CD4-positive, alpha-beta T cell (primary cell): ENCODE results near the gene NKAIN2. TPM values are rescaled to one million over a fixed set of nuclear protein-coding genes. Genes with fewer than 3 reads are reported as not detected.

Experiments
- ATAC-seq: fragments of 200-7000 bp; cut with Tn5 transposase; one replicate; pipeline ENCODE4 v1.10.0; 2022; ENCODE audit warnings: mild to moderate bottlenecking; ENCODE audit not compliant: poor library complexity
- CTCF ChIA-PET: fragments of 350-600 bp; sonication (Branson Sonifier 250); formaldehyde crosslinking; loops from one replicate; lab custom pipeline; 2021; ENCODE audit warnings: antibody characterized with exemption, inconsistent platforms; lab: Charles Lee
- POLR2A ChIA-PET: fragments of 350-600 bp; sonication (Branson Sonifier 250); formaldehyde crosslinking; loops from one replicate; lab custom pipeline; 2021; ENCODE audit warnings: antibody characterized with exemption, inconsistent platforms; lab: Charles Lee
- DNase-seq, 14 experiments: peaks; one replicate each; pipeline ENCODE4 v3.0.0-alpha.2; 2013 to 2020; ENCODE audit warnings: mixed read lengths in 2 of 14
- H3K27ac ChIP-seq, 2 donors: one replicate each; pipeline versions ENCODE4 v1.5.1 to v1.7.0; 2013; ENCODE audit warnings: low read length in 2 of 2, low read depth in 1 of 2, mild to moderate bottlenecking in 1 of 2
- H3K27me3 ChIP-seq, 2 experiments: 1 replicate in 1 of 2; 2 replicates in 1 of 2; pipeline versions ENCODE4 v1.6.1 to v1.7.0; 2013; ENCODE audit warnings: low read length in 2 of 2, control low read depth in 1 of 2, mild to moderate bottlenecking in 1 of 2, moderate library complexity in 1 of 2; ENCODE audit not compliant: insufficient read depth in 2 of 2, control insufficient read depth in 1 of 2
- H3K36me3 ChIP-seq: one replicate; pipeline ENCODE4 v1.6.1; 2013; ENCODE audit warnings: low read length, control low read depth; ENCODE audit not compliant: insufficient read depth
- H3K4me1 ChIP-seq: one replicate; pipeline ENCODE4 v1.6.1; 2013; ENCODE audit warnings: low read length, control low read depth; ENCODE audit not compliant: insufficient read depth
- H3K4me3 ChIP-seq: one replicate; pipeline ENCODE4 v1.5.1; 2013; ENCODE audit warnings: mild to moderate bottlenecking, low read length, moderate library complexity
- H3K9me3 ChIP-seq, 2 experiments: 1 replicate in 1 of 2; 2 replicates in 1 of 2; pipeline versions ENCODE4 v1.6.1 to v1.7.0; 2013; ENCODE audit warnings: low read length in 2 of 2, mild to moderate bottlenecking in 2 of 2, control low read depth in 1 of 2, moderate library complexity in 1 of 2; ENCODE audit not compliant: control insufficient read depth in 1 of 2, insufficient read depth in 1 of 2
- H3K27ac Mint-ChIP-seq: one replicate; pipeline ENCODE4 v1.8.0; 2020; ENCODE audit warnings: mixed read lengths
- H3K27me3 Mint-ChIP-seq: one replicate; pipeline ENCODE4 v1.8.0; 2021; ENCODE audit warnings: mixed read lengths
- H3K36me3 Mint-ChIP-seq: one replicate; pipeline ENCODE4 v1.8.0; 2021; ENCODE audit warnings: low read depth, mixed read lengths
- H3K4me1 Mint-ChIP-seq: one replicate; pipeline ENCODE4 v1.8.0; 2021; ENCODE audit warnings: low read depth, mixed read lengths
- H3K4me3 Mint-ChIP-seq: one replicate; pipeline ENCODE4 v1.8.0; 2020; ENCODE audit warnings: mild to moderate bottlenecking, mixed read lengths
- H3K9me3 Mint-ChIP-seq: one replicate; pipeline ENCODE4 v1.8.0; 2020; ENCODE audit warnings: mixed read lengths
- intact Hi-C, 2 experiments: fragments of 100-400 bp; cut with DNase I in 1 of 2; cut with micrococcal nuclease in 1 of 2; formaldehyde crosslinking; loops; one replicate each; pipeline versions ENCODE4 v1.15.1 to v1.9.0; 2023 to 2025; cut with DNase I, micrococcal nuclease
- total RNA-seq, 174 experiments: library from RNA in 2 of 174; stranded (reverse) in 2 of 174; gene quantifications; one replicate each; pipeline ENCODE4 v1.2.3 and lab custom pipeline; 2021 to 2026
- TF ChIP-seq, protein P1 (sequence below): fragments of 200-600 bp; IDR thresholded peaks from one replicate; pipeline ENCODE4 v1.8.0; 2022; ENCODE audit warnings: antibody characterized with exemption, mild to moderate bottlenecking

Gene NKAIN2
- total RNA-seq, 2 experiments from 2014 or later = not detected

DNA sequence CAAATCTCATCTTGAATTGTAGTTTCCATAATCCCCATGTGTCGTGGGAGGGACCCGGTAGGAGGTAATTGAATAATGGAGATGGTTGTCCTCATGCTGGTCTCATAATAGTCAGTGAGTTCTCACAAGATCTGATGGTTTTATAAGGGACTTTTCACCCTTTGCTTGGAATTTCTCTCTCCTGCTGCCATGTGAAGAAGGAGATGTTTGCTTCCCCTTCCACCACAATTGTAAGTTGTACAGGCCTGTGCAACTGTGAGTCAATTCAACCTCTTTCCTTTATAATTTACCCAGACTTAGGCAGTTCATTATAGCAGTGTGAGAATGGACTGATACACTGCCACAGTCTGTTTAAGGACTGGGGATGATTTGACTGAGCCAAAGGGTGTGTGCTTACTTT, 44.7 kb downstream of the NKAIN2 start:
- Histone ChIP-seq H3K27me3 (no peaks in the 10 kb centered on the region), H3K9me3 (no peaks in the 10 kb centered on the region), H3K4me3 (no peak overlapping the region), H3K36me3 (no peaks in the 10 kb centered on the region), H3K4me1 (no peaks in the 10 kb centered on the region), H3K27ac (no peak overlapping the region)
- no peaks in the 10 kb centered on the region for H3K9me3 Mint-ChIP-seq
- ChIA-PET CTCF (no interaction called here), POLR2A (no interaction called here)
- no peak overlapping the region for H3K27ac Mint-ChIP-seq
- H3K4me1 Mint-ChIP-seq = no peaks in the 10 kb centered on the region
- no peak for DNase-seq
- TF ChIP-seq, protein P1, sequence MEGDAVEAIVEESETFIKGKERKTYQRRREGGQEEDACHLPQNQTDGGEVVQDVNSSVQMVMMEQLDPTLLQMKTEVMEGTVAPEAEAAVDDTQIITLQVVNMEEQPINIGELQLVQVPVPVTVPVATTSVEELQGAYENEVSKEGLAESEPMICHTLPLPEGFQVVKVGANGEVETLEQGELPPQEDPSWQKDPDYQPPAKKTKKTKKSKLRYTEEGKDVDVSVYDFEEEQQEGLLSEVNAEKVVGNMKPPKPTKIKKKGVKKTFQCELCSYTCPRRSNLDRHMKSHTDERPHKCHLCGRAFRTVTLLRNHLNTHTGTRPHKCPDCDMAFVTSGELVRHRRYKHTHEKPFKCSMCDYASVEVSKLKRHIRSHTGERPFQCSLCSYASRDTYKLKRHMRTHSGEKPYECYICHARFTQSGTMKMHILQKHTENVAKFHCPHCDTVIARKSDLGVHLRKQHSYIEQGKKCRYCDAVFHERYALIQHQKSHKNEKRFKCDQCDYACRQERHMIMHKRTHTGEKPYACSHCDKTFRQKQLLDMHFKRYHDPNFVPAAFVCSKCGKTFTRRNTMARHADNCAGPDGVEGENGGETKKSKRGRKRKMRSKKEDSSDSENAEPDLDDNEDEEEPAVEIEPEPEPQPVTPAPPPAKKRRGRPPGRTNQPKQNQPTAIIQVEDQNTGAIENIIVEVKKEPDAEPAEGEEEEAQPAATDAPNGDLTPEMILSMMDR = no peak
- no peaks in the 10 kb centered on the region for H3K36me3 Mint-ChIP-seq
- H3K4me3 Mint-ChIP-seq = no peak overlapping the region
- intact Hi-C loops = no loop called here
- ATAC-seq = no peak
- no peaks in the 10 kb centered on the region for H3K27me3 Mint-ChIP-seq

DNA sequence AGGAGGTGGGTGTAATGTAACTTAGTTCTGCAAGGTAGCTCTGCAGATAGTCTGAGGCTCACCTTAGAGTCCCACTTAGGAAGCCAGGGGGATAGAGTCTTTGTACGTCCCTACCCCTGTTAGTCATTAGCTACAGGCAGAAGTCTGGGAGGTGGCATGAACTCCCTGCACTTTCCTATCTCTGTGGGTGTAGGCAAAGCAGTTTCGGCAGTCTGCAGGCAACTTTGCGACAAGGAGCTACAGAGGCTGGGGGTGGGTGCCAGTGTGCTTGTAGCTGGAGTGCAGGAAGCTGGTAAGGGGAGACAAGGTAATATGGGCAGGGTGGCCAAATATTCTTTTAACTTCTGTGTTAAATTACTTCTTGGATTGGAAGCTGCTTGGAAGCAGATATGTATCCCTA, 45.7 kb downstream of the NKAIN2 start:
- CTCF ChIA-PET = interaction anchor here (0.7 kb wide), 1 partner anchor 9 kb away, joined by 3 read pairs; no protein-coding TSS in a partner anchor
- intact Hi-C loops = no loop called here
- no peak for ATAC-seq
- H3K4me3 ChIP-seq = no peak overlapping the region
- H3K9me3 ChIP-seq = no peaks in the 10 kb centered on the region
- H3K27ac ChIP-seq = no peak overlapping the region
- H3K36me3 Mint-ChIP-seq = no peaks in the 10 kb centered on the region
- H3K9me3 Mint-ChIP-seq = no peaks in the 10 kb centered on the region
- TF ChIP-seq, protein P1 = no peak
- H3K4me1 Mint-ChIP-seq = no peaks in the 10 kb centered on the region
- no peaks in the 10 kb centered on the region for H3K36me3 ChIP-seq
- no peaks in the 10 kb centered on the region for H3K27me3 Mint-ChIP-seq
- H3K4me1 ChIP-seq = no peaks in the 10 kb centered on the region
- no peak for DNase-seq
- H3K27ac Mint-ChIP-seq = no peak overlapping the region
- POLR2A ChIA-PET = no interaction called here
- H3K27me3 ChIP-seq = no peaks in the 10 kb centered on the region
- no peak overlapping the region for H3K4me3 Mint-ChIP-seq

DNA sequence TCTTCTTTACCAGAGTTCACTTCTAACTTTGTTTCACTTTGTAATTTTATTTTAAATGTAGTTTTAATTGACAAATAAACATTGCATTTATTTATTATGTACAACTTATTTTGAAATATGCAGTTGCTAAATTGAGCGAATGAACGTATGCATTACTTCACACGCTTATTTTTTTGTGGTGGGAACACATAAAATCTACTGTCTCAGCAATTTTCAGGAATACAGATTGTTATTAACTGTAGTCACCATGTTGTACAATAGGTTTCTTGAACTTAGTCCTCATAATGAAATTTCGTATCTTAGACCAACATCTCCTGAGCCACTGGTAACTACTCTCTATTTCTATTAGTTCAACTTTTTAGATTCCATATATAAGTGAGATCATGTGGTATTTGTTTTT, 46.9 kb downstream of the NKAIN2 start:
- CTCF ChIA-PET = interaction anchor here (0.7 kb wide), 1 partner anchor 103 kb away, joined by 3 read pairs; no protein-coding TSS in a partner anchor
- no peaks in the 10 kb centered on the region for H3K9me3 ChIP-seq
- POLR2A ChIA-PET = no interaction called here

More for the DNA sequence above, 46.9 kb downstream of the NKAIN2 start:
- intact Hi-C loops = no loop called here
- Mint-ChIP-seq H3K4me3 (no peak overlapping the region), H3K4me1 (no peaks in the 10 kb centered on the region), H3K27me3 (no peaks in the 10 kb centered on the region), H3K36me3 (no peaks in the 10 kb centered on the region), H3K9me3 (no peaks in the 10 kb centered on the region), H3K27ac (no peak overlapping the region)
- TF ChIP-seq, protein P1 = no peak
- Histone ChIP-seq H3K4me1 (no peaks in the 10 kb centered on the region), H3K27ac (no peak overlapping the region), H3K4me3 (no peak overlapping the region), H3K36me3 (no peaks in the 10 kb centered on the region), H3K27me3 (no peaks in the 10 kb centered on the region)
- DNase-seq (no peak), ATAC-seq (no peak)
